ENCODE results near the gene ALDH1A2. TPM values are rescaled to one million over a fixed set of nuclear protein-coding genes. Genes with fewer than 3 reads are reported as not detected.

ALDH1A2 gene
- total and polyA plus RNA-seq, 7 donors = 1.2 to 12.5 (median 4.4) TPM

DNA sequence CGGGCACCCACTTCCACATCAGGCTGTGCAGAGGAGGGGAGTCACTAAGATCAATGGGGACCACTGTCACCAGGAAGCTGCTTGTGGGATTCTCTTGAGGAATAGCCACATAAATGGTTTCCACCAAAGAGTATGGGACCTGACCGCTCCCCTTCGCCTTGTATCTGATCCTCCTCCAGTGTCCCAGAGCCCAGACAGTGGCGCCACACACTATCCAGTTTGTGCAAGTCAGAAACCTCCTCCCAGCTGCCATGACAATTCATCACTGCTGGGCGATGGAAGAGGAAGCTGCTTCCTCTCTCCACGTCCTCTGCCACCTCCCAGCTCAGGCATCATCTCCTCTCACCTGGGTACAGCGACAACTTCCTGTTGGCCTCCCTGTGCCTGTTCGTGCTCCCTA is 147.5 kb downstream of the ALDH1A2 start:
- DNase-seq = no peak
- no peaks in the 10 kb centered on the region for H3K9me3 ChIP-seq
- H3K27ac ChIP-seq = no peak overlapping the region
- WGBS, 2 donors = 68 to 82% methylated on average over 8 of the region's 8 CpGs
- no peaks in the 10 kb centered on the region for H3K36me3 ChIP-seq
- no peaks in the 10 kb centered on the region for H3K27me3 ChIP-seq
- TF ChIP-seq POLR2A (IDR thresholded peaks at IDR 0.05) (no peak), POLR2AphosphoS5 (IDR thresholded peaks at IDR 0.05) (no peak), EP300 (IDR thresholded peaks at IDR 0.05) (no peak)
- TF ChIP-seq, protein P1, sequence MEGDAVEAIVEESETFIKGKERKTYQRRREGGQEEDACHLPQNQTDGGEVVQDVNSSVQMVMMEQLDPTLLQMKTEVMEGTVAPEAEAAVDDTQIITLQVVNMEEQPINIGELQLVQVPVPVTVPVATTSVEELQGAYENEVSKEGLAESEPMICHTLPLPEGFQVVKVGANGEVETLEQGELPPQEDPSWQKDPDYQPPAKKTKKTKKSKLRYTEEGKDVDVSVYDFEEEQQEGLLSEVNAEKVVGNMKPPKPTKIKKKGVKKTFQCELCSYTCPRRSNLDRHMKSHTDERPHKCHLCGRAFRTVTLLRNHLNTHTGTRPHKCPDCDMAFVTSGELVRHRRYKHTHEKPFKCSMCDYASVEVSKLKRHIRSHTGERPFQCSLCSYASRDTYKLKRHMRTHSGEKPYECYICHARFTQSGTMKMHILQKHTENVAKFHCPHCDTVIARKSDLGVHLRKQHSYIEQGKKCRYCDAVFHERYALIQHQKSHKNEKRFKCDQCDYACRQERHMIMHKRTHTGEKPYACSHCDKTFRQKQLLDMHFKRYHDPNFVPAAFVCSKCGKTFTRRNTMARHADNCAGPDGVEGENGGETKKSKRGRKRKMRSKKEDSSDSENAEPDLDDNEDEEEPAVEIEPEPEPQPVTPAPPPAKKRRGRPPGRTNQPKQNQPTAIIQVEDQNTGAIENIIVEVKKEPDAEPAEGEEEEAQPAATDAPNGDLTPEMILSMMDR (IDR thresholded peaks at IDR 0.05) = no peak
- intact Hi-C loops (cut with DNase I) = no loop called here
- peaks cover 0 to 10% (median 6%) of the 10 kb centered on the region in 4 donors for H3K4me1 ChIP-seq
- no peak overlapping the region for H3K4me3 ChIP-seq

DNA sequence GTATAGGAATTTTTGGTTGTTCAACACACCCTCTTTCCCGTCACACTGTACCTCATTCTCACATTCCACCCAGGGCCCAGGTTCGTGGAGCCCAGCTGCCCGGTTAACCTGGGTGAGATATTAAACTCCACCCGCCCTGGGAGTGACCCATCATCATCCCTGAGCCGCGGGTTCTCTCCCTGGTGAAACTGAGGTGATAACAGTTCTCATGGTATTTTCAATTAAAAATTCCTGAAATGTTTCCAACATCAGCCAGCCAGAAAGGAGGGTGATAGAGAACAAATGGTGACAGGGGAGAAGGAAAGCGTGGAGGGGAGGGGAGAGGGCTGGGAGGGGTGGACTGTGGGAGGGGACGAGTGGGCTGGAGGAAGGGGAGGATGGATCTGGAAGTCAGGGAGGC is 148.8 kb downstream of the ALDH1A2 start:
- Histone ChIP-seq H3K27me3 (no peaks in the 10 kb centered on the region), H3K4me3 (no peak overlapping the region), H3K36me3 (no peaks in the 10 kb centered on the region), H3K27ac (no peak overlapping the region), H3K4me1 (no peaks in the 10 kb centered on the region), H3K9me3 (no peaks in the 10 kb centered on the region)
- TF ChIP-seq POLR2AphosphoS5 (IDR thresholded peaks at IDR 0.05) = no peak
- TF ChIP-seq, protein P1 (IDR thresholded peaks at IDR 0.05) = no peak
- no peak for TF ChIP-seq POLR2A (IDR thresholded peaks at IDR 0.05)
- no peak for DNase-seq
- intact Hi-C loops (cut with DNase I) = no loop called here
- WGBS, 2 donors = 60 to 77% methylated on average over 8 of the region's 8 CpGs

DNA sequence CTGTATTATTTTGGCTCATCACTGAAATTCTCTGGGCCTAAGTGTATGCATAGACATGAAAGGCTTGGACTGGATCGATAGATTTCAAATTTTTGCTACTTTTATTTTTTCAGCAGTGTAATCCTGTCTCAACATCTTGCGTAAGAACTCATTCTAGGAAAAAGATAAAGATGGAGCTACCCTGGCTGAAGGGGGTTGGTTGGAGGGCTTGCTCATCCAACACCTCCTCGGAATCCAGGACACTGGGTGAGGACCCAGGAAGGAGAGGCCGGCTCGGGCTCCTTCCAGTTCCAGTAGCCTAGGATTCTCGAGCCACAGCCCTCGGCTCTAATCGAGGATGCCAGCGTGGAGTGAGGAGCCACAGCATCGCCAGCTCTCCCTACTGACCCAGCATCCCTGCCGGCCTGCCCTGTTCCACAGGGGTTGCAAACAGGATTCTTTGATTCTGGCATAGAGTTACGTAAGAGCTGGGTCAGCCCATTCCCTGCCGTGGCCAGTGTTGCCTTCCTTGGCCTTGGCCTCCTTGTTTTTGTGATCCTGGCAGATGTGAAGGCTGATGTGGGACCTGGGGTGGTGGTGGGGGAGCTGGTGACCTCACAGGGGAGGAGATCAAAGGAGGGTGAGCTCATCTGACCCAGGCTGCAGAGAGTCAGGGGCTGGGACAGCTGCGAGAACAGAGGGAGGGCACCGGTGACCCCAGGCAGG is 149.5 kb downstream of the ALDH1A2 start:
- 92 to 95% methylated on average over 15 of the region's 15 CpGs for WGBS, 2 donors
- no peak overlapping the region for H3K27ac ChIP-seq

DNA sequence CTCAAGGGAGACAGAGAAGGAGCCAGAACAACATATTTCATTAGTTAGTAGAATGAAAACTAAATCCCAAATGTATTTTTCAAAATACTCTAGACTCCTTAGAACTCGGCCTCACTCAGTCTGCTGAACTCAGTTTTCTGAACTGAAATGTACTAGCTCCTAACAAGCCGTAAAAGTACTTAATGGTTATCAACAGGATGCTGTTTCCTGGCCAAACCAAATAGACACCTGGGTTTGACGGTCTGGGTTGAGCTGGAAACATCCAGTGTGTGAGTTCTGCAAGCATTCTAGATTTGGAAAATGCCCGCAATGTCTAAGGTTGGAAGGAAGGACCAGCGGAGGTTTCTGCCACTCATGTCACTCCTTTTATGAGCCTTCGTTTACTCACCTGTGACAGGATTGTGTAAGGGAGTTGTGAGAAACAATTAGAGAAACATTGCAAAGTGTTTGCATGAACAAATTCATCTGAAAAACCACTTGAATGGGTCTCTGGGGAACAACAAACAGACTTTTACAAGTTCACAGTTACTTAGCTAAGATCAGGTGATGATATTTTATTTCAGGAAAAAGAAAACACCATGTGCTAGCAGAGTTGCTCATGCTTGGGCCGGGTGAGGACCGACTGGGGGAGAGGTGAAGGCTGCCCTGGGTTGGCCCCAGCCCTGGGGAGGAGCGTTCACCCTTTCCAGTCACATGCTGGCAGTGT is 151.0 kb downstream of the ALDH1A2 start:
- H3K27me3 ChIP-seq = no peaks in the 10 kb centered on the region
- 24 to 64% methylated on average over 9 of the region's 9 CpGs for whole genome bisulfite sequencing, 2 donors
- no peak for DNase-seq
- H3K27ac ChIP-seq = no peak overlapping the region
- no peaks in the 10 kb centered on the region for H3K36me3 ChIP-seq
- no peaks in the 10 kb centered on the region for H3K9me3 ChIP-seq
- intact Hi-C loops (cut with DNase I) = no loop called here
- TF ChIP-seq POLR2A (IDR thresholded peaks at IDR 0.05) (no peak), POLR2AphosphoS5 (IDR thresholded peaks at IDR 0.05) (no peak), EP300 (IDR thresholded peaks at IDR 0.05) (no peak)
- TF ChIP-seq, protein P1 (IDR thresholded peaks at IDR 0.05) = no peak
- no peak overlapping the region for H3K4me3 ChIP-seq
- H3K4me1 ChIP-seq = no peaks in the 10 kb centered on the region

More for the DNA sequence above, 149.5 kb downstream of the ALDH1A2 start:
- Histone ChIP-seq H3K4me1 (no peaks in the 10 kb centered on the region), H3K4me3 (no peak overlapping the region), H3K27me3 (no peaks in the 10 kb centered on the region), H3K9me3 (no peaks in the 10 kb centered on the region), H3K36me3 (no peaks in the 10 kb centered on the region)
- no peak for DNase-seq
- intact Hi-C loops (cut with DNase I) = no loop called here
- TF ChIP-seq, protein P1 (IDR thresholded peaks at IDR 0.05) = no peak
- TF ChIP-seq EP300 (IDR thresholded peaks at IDR 0.05) (no peak), POLR2A (IDR thresholded peaks at IDR 0.05) (no peak)

Measured in sigmoid colon (tissue), 7 donors.